Renal cortex interstitium (tissue), 15 donors: ENCODE data around the gene KIZ. TPM values are rescaled to one million over a fixed set of nuclear protein-coding genes. Genes with fewer than 3 reads are reported as not detected.
A peak's percentile ranks its signal among the peaks of the same experiment; 100 is the strongest.

Experiments
- DNase-seq, 11 donors: peaks; one replicate each; pipeline ENCODE4 v3.0.0-alpha.2; 2013; ENCODE audit warnings: low read depth in 9 of 11, low spot score in 4 of 11; ENCODE audit errors: extremely low read depth in 1 of 11
- long read RNA-seq, 16 experiments: transcript quantifications; one replicate each; lab custom pipeline, GENCODE V29; 2026
- polyA plus RNA-seq, 3 donors: library from polyadenylated mRNA; unstranded; fragments of 120-200 nt; gene quantifications; one replicate each; pipeline ENCODE4 v1.2.1, GENCODE V29; 2013; ENCODE audit not compliant: insufficient read length in 3 of 3

Gene KIZ
- polyA plus RNA-seq, result 10 to 100 TPM; 31.3 to 42.8 (median 38.9) TPM
- long read RNA-seq, donor 1, result 0 reads
- long read RNA-seq, donor 2, partial matches to known transcripts, result 0 of 2 reads
- long read RNA-seq, donor 2, other reads (novel, unspliced or antisense), result 0 of 2 reads
- long read RNA-seq, donor 3, partial matches to known transcripts, result 0 of 4 reads
- long read RNA-seq, donor 3, other reads (novel, unspliced or antisense), result 0 of 4 reads
- long read RNA-seq, donor 4, partial matches to known transcripts, result 0 of 3 reads
- long read RNA-seq, donor 4, other reads (novel, unspliced or antisense), result 0 of 3 reads
- long read RNA-seq, donor 5, partial matches to known transcripts, result 0 of 2 reads
- long read RNA-seq, donor 5, other reads (novel, unspliced or antisense), result 0 of 2 reads
- long read RNA-seq, donor 6, partial matches to known transcripts, result 0 of 3 reads
- long read RNA-seq, donor 6, other reads (novel, unspliced or antisense), result 0 of 3 reads
- long read RNA-seq, donor 7, transcript KIZ-210 (13 exons, 2,130 nt), result major isoform, 6 of 7 reads
- long read RNA-seq, donor 7, partial matches to known transcripts, result 0 of 7 reads
- long read RNA-seq, donor 7, other reads (novel, unspliced or antisense), result 0 of 7 reads
- long read RNA-seq, donor 8, partial matches to known transcripts, result 0 of 3 reads
- long read RNA-seq, donor 8, other reads (novel, unspliced or antisense), result 0 of 3 reads
- long read RNA-seq, donor 9, partial matches to known transcripts, result 0 of 4 reads
- long read RNA-seq, donor 9, other reads (novel, unspliced or antisense), result 0 of 4 reads
- long read RNA-seq, donor 10, partial matches to known transcripts, result 0 of 1 reads
- long read RNA-seq, donor 10, other reads (novel, unspliced or antisense), result 0 of 1 reads
- long read RNA-seq, donor 11, partial matches to known transcripts, result 0 of 1 reads
- long read RNA-seq, donor 11, other reads (novel, unspliced or antisense), result 0 of 1 reads
- long read RNA-seq, donor 12, result 0 reads
- long read RNA-seq, donor 13, partial matches to known transcripts, result 5 of 9 reads
- long read RNA-seq, donor 13, other reads (novel, unspliced or antisense), result 0 of 9 reads
- long read RNA-seq, donor 14, partial matches to known transcripts, result 359 of 362 reads
- long read RNA-seq, donor 14, other reads (novel, unspliced or antisense), result 0 of 362 reads
- long read RNA-seq, donor 15, partial matches to known transcripts, result 0 of 1 reads
- long read RNA-seq, donor 15, other reads (novel, unspliced or antisense), result 0 of 1 reads
- long read RNA-seq, donor 16, transcript KIZ-210 (13 exons, 2,130 nt), result major isoform, 9 of 18 reads
- long read RNA-seq, donor 16, partial matches to known transcripts, result 7 of 18 reads
- long read RNA-seq, donor 16, other reads (novel, unspliced or antisense), result 0 of 18 reads

GRCh38 chr20:21125849-21126580, at the start of gene KIZ:
Gene KIZ (plus strand): TSS chr20:21126082. CDS start chr20:21126116, 34 bp downstream.
- DNase-seq, result peak in 10 of 11 donors; percentile 84 to 95 (median 92)

- no peak for DNase-seq
These were observed 48.0 kb upstream of the KIZ start for GRCh38 chr20:21077809-21078345.

GRCh38 chr20:21082584-21082983, 43.3 kb upstream of the KIZ start:
- DNase-seq, result no peak

- DNase-seq, result no peak
These were observed 42.0 kb upstream of the KIZ start for GRCh38 chr20:21083825-21084325.

- no peak for DNase-seq
These were observed 37.9 kb upstream of the KIZ start for GRCh38 chr20:21087862-21088540.

GRCh38 chr20:21089391-21089790, 36.5 kb upstream of the KIZ start:
- no peak for DNase-seq

GRCh38 chr20:21090111-21090618, 35.7 kb upstream of the KIZ start:
- no peak for DNase-seq

GRCh38 chr20:21090721-21091120, 35.2 kb upstream of the KIZ start:
- DNase-seq, result no peak

GRCh38 chr20:21092806-21093205, 33.1 kb upstream of the KIZ start:
- no peak for DNase-seq

GRCh38 chr20:21096321-21097043, 29.4 kb upstream of the KIZ start:
- DNase-seq, result no peak

GRCh38 chr20:21099751-21100577, 25.9 kb upstream of the KIZ start:
- DNase-seq, result no peak

- no peak for DNase-seq
These were observed 25.1 kb upstream of the KIZ start for GRCh38 chr20:21100578-21101452.

GRCh38 chr20:21101453-21101931, 24.4 kb upstream of the KIZ start:
- no peak for DNase-seq

GRCh38 chr20:21101932-21102575, 23.8 kb upstream of the KIZ start:
- DNase-seq, result no peak
